GM12865 (cell line): Measurements from ENCODE around the gene FOXP1.
"Not testable (repeated sequence)": the region's sequence is repeated elsewhere in the genome, so short reads cannot be mapped to it uniquely, and the experiment has no call there.

Source experiments
- DNase-seq: peaks from one replicate; pipeline ENCODE4 v3.0.0; 2010; ENCODE audit warnings: low read depth
- H3K4me3 ChIP-seq: 2 replicates; pipeline ENCODE4 v1.5.1; 2011; ENCODE audit warnings: mild to moderate bottlenecking, low read depth, low read length, control low read depth
- TF ChIP-seq, protein P1 (sequence below): IDR thresholded peaks from 2 replicates; pipeline ENCODE4 v1.5.1; 2011; ENCODE audit warnings: low read length, control low read depth, low read depth, inconsistent platforms; ENCODE audit not compliant: insufficient read depth; ENCODE audit errors: missing control alignments

FOXP1 gene

GRCh38 chr3:71528816-71529215 is 54.7 kb downstream of the FOXP1 start:
- TF ChIP-seq, protein P1, sequence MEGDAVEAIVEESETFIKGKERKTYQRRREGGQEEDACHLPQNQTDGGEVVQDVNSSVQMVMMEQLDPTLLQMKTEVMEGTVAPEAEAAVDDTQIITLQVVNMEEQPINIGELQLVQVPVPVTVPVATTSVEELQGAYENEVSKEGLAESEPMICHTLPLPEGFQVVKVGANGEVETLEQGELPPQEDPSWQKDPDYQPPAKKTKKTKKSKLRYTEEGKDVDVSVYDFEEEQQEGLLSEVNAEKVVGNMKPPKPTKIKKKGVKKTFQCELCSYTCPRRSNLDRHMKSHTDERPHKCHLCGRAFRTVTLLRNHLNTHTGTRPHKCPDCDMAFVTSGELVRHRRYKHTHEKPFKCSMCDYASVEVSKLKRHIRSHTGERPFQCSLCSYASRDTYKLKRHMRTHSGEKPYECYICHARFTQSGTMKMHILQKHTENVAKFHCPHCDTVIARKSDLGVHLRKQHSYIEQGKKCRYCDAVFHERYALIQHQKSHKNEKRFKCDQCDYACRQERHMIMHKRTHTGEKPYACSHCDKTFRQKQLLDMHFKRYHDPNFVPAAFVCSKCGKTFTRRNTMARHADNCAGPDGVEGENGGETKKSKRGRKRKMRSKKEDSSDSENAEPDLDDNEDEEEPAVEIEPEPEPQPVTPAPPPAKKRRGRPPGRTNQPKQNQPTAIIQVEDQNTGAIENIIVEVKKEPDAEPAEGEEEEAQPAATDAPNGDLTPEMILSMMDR = no peak
- DNase-seq = no peak
- no peak overlapping the region for H3K4me3 ChIP-seq

GRCh38 chr3:71526448-71526847 is 57.1 kb downstream of the FOXP1 start:
- not testable (repeated sequence) for H3K4me3 ChIP-seq, DNase-seq

GRCh38 chr3:71525391-71525790 is 58.1 kb downstream of the FOXP1 start:
- no peak for DNase-seq
- H3K4me3 ChIP-seq = no peak overlapping the region
- TF ChIP-seq, protein P1 = no peak

DNA sequence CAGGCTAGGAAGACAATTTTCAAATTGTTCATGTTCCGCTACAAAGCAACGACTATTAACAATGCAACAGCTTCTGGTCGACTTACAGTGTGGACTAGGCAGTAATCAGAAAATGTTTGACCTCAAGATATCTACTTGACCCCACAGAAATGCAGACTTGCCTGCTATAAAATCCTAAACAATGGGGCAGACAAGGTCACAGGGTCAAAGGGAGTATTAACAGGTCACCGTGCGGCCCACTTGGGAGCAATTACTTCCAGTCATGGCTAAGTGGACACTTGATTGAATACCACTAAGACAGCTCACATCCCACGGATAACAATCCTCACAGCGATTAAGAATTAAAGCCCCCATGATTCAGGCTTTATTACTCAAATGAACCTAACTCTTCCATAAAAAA is 58.9 kb downstream of the FOXP1 start:
- DNase-seq = no peak
- TF ChIP-seq, protein P1 = no peak
- H3K4me3 ChIP-seq = no peak overlapping the region

- DNase-seq = no peak
- H3K4me3 ChIP-seq = no peak overlapping the region
- TF ChIP-seq, protein P1 = no peak
These were observed 59.9 kb downstream of the FOXP1 start for GRCh38 chr3:71523628-71524027.

GRCh38 chr3:71521940-71522876 is 61.3 kb downstream of the FOXP1 start:
- H3K4me3 ChIP-seq = no peak overlapping the region
- no peak for DNase-seq
- TF ChIP-seq, protein P1 = no peak

GRCh38 chr3:71521021-71521352 is 62.5 kb downstream of the FOXP1 start:
- DNase-seq = no peak
- TF ChIP-seq, protein P1 = no peak
- no peak overlapping the region for H3K4me3 ChIP-seq
